GM19193 (cell line): Measurements from ENCODE around the gene MED22.

Experiments used
- POLR2A ChIP-seq: IDR thresholded peaks from 4 replicates; pipeline ENCODE4 v1.6.1; 2011; ENCODE audit not compliant: insufficient read depth, insufficient read length; ENCODE audit errors: extremely low read depth

MED22 gene

DNA sequence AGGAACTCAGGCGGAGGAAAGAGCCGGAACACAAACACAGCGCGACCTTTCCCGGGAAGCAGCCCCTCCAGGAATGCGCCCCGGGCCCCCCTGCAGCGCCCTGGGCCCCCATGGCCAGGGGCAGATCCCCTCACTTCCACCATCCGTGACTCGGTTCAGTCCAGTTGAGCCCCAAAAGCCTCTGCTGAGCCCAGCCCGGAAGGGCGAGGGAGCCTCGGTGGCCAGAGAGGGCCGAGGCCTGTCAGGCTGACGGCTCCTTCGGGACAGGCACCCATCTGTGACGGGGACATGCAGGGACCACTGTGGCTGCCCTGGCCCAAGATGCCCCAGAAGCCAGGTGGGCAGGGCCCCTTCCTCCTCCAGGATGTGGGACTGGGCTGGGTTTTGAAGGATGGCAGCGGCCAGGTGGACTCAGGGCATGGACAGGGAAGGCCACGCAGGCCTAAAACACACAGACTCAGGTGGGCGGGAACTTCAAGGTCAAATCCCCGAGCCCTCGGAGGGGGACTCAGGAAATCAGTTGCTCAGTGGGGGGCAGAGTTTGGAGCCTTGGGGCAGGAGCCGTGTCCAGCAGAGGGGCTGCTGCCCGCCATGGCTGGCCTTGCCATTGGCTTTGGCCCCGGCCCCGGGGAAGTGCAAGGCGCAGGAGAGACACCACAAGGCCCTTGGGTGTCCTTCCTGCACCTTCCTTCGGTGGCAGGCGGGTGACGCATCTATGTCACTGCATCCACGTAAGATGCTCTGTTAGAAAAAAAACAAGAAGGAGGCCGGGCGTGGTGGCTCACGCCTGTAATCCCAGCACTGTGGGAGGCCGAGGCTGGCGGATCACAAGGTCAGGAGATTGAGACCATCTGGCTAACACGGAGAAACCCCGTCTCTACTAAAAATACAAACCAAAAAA is 43.2 kb downstream of the MED22 start:
- TF ChIP-seq POLR2A: no peak

GRCh38 chr9:133304158-133304470 is 43.8 kb downstream of the MED22 start:
- no peak for TF ChIP-seq POLR2A

DNA sequence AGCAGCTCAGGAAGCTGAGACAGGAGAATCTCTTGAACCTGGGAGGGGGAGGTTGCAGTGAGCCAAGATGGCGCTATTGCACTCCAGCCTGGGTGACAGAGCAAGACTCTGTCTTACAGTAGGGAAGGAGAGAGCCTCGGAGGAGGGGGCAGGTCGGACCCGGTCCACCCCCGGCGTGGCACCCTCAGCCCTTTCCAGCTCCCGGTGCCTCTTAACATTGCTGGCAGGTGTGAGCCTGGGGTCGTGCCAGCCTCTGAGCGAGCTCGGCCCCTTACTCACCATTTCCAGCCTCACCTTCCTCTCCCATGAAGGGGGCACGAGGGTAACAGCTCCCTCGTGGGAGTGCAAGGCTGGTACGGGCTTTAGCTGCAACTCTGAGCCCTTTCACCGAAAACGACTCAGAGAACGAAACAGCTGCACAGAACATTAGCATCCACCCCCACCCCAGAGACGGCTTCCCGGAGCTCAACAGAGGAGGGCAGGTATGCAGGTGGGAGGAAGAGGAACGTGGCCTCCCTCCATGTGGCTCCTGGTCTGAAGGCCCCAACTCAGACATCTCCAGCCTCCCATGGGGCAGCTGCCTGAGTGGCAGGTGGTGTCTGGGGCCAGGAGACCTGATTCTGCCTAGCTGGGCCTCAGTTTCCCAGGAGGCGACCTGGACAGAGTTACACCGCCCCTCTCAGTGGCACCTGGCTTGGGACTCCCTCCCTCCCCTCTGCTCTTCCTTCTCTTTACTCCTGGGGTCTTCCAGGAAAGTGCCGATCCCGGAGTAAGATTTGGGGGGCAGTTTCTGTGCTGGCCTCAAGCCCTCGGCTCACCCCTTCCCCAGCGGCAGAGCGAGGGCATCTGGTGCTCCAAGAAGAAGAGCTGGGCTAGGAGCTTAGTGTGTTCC is 44.4 kb downstream of the MED22 start:
- TF ChIP-seq POLR2A: no peak

DNA sequence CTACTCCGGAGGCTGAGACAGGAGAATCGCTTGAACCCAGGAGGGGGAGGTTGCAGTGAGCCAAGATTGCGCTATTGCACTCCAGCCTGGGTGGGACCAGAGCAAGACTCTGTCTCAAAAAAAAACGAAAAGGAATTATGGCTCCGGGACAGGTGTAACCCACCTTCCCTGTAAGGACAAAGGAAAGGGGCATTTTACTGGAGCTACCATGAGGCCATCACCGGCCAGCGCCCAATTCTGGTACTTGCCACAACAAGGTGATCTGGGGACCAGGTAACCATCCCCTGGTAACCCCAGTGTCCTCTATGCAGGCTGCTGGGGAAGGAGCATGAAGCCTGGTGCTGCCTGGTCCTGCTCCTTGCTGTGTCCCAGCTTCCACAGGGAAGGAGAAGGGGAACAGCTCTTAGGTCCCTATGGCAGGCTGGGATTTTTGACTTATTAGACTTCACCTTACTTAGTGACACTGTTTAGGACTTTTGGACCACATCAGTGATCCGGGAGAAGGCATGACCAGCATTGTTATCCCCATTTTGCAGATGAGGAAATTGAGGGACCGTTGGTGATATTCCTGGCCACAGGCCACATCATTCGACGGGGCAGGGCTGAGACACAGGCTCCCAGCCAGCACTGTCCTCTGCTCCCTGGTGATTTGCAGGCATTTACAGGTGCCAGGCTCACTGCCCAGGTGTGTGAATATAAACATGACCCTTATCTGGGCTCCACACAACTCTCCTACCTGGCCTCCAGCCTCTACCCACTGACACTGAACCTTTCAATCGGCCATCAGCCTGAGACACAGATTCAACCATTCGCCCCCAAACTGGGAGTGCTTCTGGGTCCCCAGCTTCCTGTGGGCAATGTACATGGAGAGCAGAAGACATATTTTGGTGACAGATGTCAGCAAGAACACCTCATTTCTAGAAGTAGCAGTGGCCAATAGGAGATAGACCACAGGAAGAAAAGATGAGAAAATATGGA is 46.4 kb downstream of the MED22 start:
- no peak for TF ChIP-seq POLR2A

DNA sequence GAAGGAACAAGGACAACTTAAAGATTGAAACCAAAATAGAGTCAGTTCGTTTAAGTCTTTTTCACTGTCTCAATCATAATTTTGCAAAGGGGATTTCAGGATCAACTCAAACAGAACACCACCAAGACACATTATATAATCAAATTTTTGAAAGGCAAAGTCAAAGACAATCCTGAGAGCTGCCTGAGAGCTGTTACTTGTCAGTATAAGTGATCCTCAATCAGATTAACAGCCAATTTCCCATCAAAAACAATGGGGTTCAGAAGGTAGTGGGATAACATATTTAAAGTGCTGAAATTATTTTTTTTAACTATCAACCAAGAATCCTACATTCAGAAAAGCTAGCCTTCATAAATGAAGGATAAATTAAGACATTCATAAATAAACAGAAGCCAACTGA is 53.7 kb downstream of the MED22 start:
- TF ChIP-seq POLR2A: no peak

DNA sequence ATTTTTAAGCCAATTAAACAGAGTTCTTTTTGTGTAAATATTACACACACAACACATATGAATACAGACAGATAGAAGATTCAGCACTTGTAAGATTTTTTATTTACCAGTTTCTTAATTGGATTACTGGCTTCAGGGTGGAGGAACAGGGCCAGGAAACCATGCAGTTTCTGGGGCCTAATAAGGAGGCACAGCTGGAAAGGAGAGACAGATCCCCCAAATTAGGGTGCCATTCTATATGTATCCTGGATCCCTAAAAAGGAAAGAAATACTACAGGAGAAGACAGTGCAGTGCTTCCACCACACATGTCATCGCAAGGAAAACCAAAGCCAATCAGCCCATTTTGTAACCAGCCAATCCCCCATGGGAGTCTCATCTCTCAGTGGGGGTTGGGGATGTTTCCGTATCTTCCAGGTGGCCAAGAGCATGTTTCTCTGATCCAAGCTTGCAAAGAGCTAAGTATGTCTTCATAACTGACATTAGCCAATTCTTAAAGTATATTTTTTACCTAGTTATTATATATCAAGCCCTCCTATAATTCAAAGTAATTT is 57.1 kb downstream of the MED22 start:
- TF ChIP-seq POLR2A: no peak
